Urothelium cell line (cell line): ENCODE measurements around the gene HCFC2.

Source experiments
- DNase-seq: peaks from one replicate; pipeline ENCODE4 v3.0.0; 2011; ENCODE audit warnings: low spot score, mixed read lengths
- FAIRE-seq: peaks from 2 replicates; lab custom pipeline; 2011; peaks lifted over from hg19 to GRCh38; lab: Jason Lieb, UNC

The HCFC2 gene

GRCh38 chr12:104056419-104056972 is 7.8 kb upstream of the HCFC2 start:
- FAIRE-seq = no peak

GRCh38 chr12:104057771-104058197 is 6.5 kb upstream of the HCFC2 start:
- FAIRE-seq (no peak), DNase-seq (no peak)

More at GRCh38 chr12:104056419-104056972, 7.8 kb upstream of the HCFC2 start:
- no peak for DNase-seq

- DNase-seq (no peak), FAIRE-seq (no peak)
Observed at GRCh38 chr12:104058802-104059201, 5.5 kb upstream of the HCFC2 start.

GRCh38 chr12:104059963-104060362 is 4.4 kb upstream of the HCFC2 start:
- DNase-seq (no peak), FAIRE-seq (no peak)

- FAIRE-seq (no peak), DNase-seq (no peak)
Observed at GRCh38 chr12:104060791-104061190, 3.5 kb upstream of the HCFC2 start.

- DNase-seq = no peak
- no peak for FAIRE-seq
Observed at GRCh38 chr12:104063712-104064030, 660 bp upstream of the HCFC2 start.

- DNase-seq = no peak
- FAIRE-seq = no peak
Observed at GRCh38 chr12:104064842-104065427, 604 bp downstream of the HCFC2 start.

GRCh38 chr12:104072099-104072498 is 7.8 kb downstream of the HCFC2 start:
- FAIRE-seq (no peak), DNase-seq (no peak)

- FAIRE-seq (no peak), DNase-seq (no peak)
Observed at GRCh38 chr12:104073699-104074098, 9.4 kb downstream of the HCFC2 start.

- no peak for DNase-seq
- FAIRE-seq = no peak
Observed at GRCh38 chr12:104079024-104079423, 14.7 kb downstream of the HCFC2 start.

- no peak for FAIRE-seq
- DNase-seq = no peak
Observed at GRCh38 chr12:104080764-104081163, 16.4 kb downstream of the HCFC2 start.

- no peak for DNase-seq
- no peak for FAIRE-seq
Observed at GRCh38 chr12:104083769-104084475, 19.6 kb downstream of the HCFC2 start.

GRCh38 chr12:104090685-104091084 is 26.4 kb downstream of the HCFC2 start:
- DNase-seq (no peak), FAIRE-seq (no peak)

- DNase-seq (no peak), FAIRE-seq (no peak)
Observed at GRCh38 chr12:104091136-104091535, 26.8 kb downstream of the HCFC2 start.

- FAIRE-seq = no peak
- no peak for DNase-seq
Observed at GRCh38 chr12:104094284-104094683, 30.0 kb downstream of the HCFC2 start.

- no peak for FAIRE-seq
- no peak for DNase-seq
Observed at GRCh38 chr12:104095289-104095688, 31.0 kb downstream of the HCFC2 start.

GRCh38 chr12:104097954-104098353 is 33.6 kb downstream of the HCFC2 start:
- no peak for DNase-seq
- no peak for FAIRE-seq

- no peak for DNase-seq
- FAIRE-seq = no peak
Observed at GRCh38 chr12:104105461-104105860, 41.1 kb downstream of the HCFC2 start.

- DNase-seq = no peak
- FAIRE-seq = no peak
Observed at GRCh38 chr12:104106965-104107364, 42.6 kb downstream of the HCFC2 start.

- peak; percentile 36 for DNase-seq
- peak; percentile 52 for FAIRE-seq
Observed at GRCh38 chr12:104108755-104109445, 44.6 kb downstream of the HCFC2 start.

- DNase-seq (no peak), FAIRE-seq (no peak)
Observed at GRCh38 chr12:104109446-104110271, 45.3 kb downstream of the HCFC2 start.
